ENCODE data around the gene DPP6. TPM values are rescaled to one million over a fixed set of nuclear protein-coding genes. Genes with fewer than 3 reads are reported as not detected.

DPP6 gene
- total RNA-seq, 1 experiment from 2014 or later, result not detected

GRCh38 chr7:154651501-154651900, 599.3 kb downstream of the DPP6 start:
- no peaks in the 10 kb centered on the region for H3F3A ChIP-seq (ENCODE audit: low read length, unreplicated experiment)
- H3K4me1 ChIP-seq (ENCODE audit: insufficient read depth, low read length), result no peaks in the 10 kb centered on the region
- ATAC-seq (no peak), DNase-seq (no peak)
- no peak overlapping the region for H3K4me2 ChIP-seq (ENCODE audit: low read length)
- no peaks in the 10 kb centered on the region for H4K20me1 ChIP-seq (ENCODE audit: low read length)
- no peaks in the 10 kb centered on the region for H3K9me2 ChIP-seq (replicated peaks; ENCODE audit: low read length)
- no peak overlapping the region for H2AFZ ChIP-seq (ENCODE audit: low read length)
- intact Hi-C loops (cut with micrococcal nuclease), result no loop called here
- H3K79me2 ChIP-seq (ENCODE audit: low read length), result no peaks in the 10 kb centered on the region
- no peak overlapping the region for H3K9ac ChIP-seq (ENCODE audit: low read length)
- H3K36me3 ChIP-seq (ENCODE audit: low read depth, low read length), result no peaks in the 10 kb centered on the region
- no TSS peak for BruUV-seq (replicated peaks)
- ChIA-PET POLR2A (ENCODE audit: unreplicated experiment) (no interaction called here), CTCF (no interaction called here)
- no peaks in the 10 kb centered on the region for H3K9me3 ChIP-seq (ENCODE audit: low read length)
- H3K27me3 ChIP-seq (ENCODE audit: low read length), result no peaks in the 10 kb centered on the region
- no peak overlapping the region for H3K4me3 ChIP-seq (ENCODE audit: low read length)
- TF ChIP-seq EZH2phosphoT487 (IDR thresholded peaks at IDR 0.05; ENCODE audit: borderline replicate concordance, low read length), result no peak
- no peak for TF ChIP-seq EZH2 (IDR thresholded peaks at IDR 0.05; ENCODE audit: low read length, unreplicated experiment)
- no peak for TF ChIP-seq CTCF (conservative IDR thresholded peaks at IDR 0.05; ENCODE audit: low read depth, low read length)
- H3K27ac ChIP-seq (ENCODE audit: low read length), result no peak overlapping the region

- CTCF ChIA-PET, result no interaction called here
- no peaks in the 10 kb centered on the region for H3K9me3 ChIP-seq (ENCODE audit: low read length)
Measured at GRCh38 chr7:154652564-154652963, 600.4 kb downstream of the DPP6 start.

GRCh38 chr7:154653281-154653680, 601.1 kb downstream of the DPP6 start:
- Histone ChIP-seq H3K4me3 (ENCODE audit: low read length) (no peak overlapping the region), H2AFZ (ENCODE audit: low read length) (no peak overlapping the region), H3K9ac (ENCODE audit: low read length) (no peak overlapping the region), H3K4me2 (ENCODE audit: low read length) (no peak overlapping the region), H3K36me3 (ENCODE audit: low read depth, low read length) (no peaks in the 10 kb centered on the region), H3K79me2 (ENCODE audit: low read length) (no peaks in the 10 kb centered on the region), H3F3A (ENCODE audit: low read length, unreplicated experiment) (no peaks in the 10 kb centered on the region), H3K27me3 (ENCODE audit: low read length) (no peaks in the 10 kb centered on the region), H3K4me1 (ENCODE audit: insufficient read depth, low read length) (no peaks in the 10 kb centered on the region), H3K9me2 (replicated peaks; ENCODE audit: low read length) (no peaks in the 10 kb centered on the region), H3K27ac (ENCODE audit: low read length) (no peak overlapping the region), H3K9me3 (ENCODE audit: low read length) (no peaks in the 10 kb centered on the region), H4K20me1 (ENCODE audit: low read length) (no peaks in the 10 kb centered on the region)
- ChIA-PET POLR2A (ENCODE audit: unreplicated experiment) (no interaction called here), CTCF (no interaction called here)
- BruUV-seq (replicated peaks), result no TSS peak
- TF ChIP-seq EZH2 (IDR thresholded peaks at IDR 0.05; ENCODE audit: low read length, unreplicated experiment), result no peak
- DNase-seq (no peak), ATAC-seq (no peak)
- intact Hi-C loops (cut with micrococcal nuclease), result no loop called here

More at GRCh38 chr7:154652564-154652963, 600.4 kb downstream of the DPP6 start:
- H3K4me3 ChIP-seq (ENCODE audit: low read length), result no peak overlapping the region
- H3K9me2 ChIP-seq (replicated peaks; ENCODE audit: low read length), result no peaks in the 10 kb centered on the region
- no peaks in the 10 kb centered on the region for H3K4me1 ChIP-seq (ENCODE audit: insufficient read depth, low read length)
- POLR2A ChIA-PET (ENCODE audit: unreplicated experiment), result no interaction called here
- H3K4me2 ChIP-seq (ENCODE audit: low read length), result no peak overlapping the region
- no peaks in the 10 kb centered on the region for H3K27me3 ChIP-seq (ENCODE audit: low read length)
- no peak for TF ChIP-seq CTCF (conservative IDR thresholded peaks at IDR 0.05; ENCODE audit: low read depth, low read length)
- TF ChIP-seq EZH2phosphoT487 (IDR thresholded peaks at IDR 0.05; ENCODE audit: borderline replicate concordance, low read length), result no peak
- no peak for TF ChIP-seq EZH2 (IDR thresholded peaks at IDR 0.05; ENCODE audit: low read length, unreplicated experiment)
- H4K20me1 ChIP-seq (ENCODE audit: low read length), result no peaks in the 10 kb centered on the region
- no peaks in the 10 kb centered on the region for H3K79me2 ChIP-seq (ENCODE audit: low read length)
- H3F3A ChIP-seq (ENCODE audit: low read length, unreplicated experiment), result no peaks in the 10 kb centered on the region
- no peak overlapping the region for H3K9ac ChIP-seq (ENCODE audit: low read length)
- DNase-seq (no peak), ATAC-seq (no peak)
- H3K27ac ChIP-seq (ENCODE audit: low read length), result no peak overlapping the region
- intact Hi-C loops (cut with micrococcal nuclease), result no loop called here
- no TSS peak for BruUV-seq (replicated peaks)
- H3K36me3 ChIP-seq (ENCODE audit: low read depth, low read length), result no peaks in the 10 kb centered on the region
- no peak overlapping the region for H2AFZ ChIP-seq (ENCODE audit: low read length)
